Kidney epithelial cell (primary cell): ENCODE data around the gene NFIL3. TPM values are rescaled to one million over a fixed set of nuclear protein-coding genes. Genes with fewer than 3 reads are reported as not detected.

Experiments used
- DNase-seq: peaks from one replicate; pipeline ENCODE4 v3.0.0-alpha.2; 2010; ENCODE audit warnings: low read depth
- H3K27me3 ChIP-seq: 2 replicates; pipeline ENCODE4 v1.6.0; 2011; ENCODE audit warnings: low read length; ENCODE audit not compliant: control insufficient read depth, insufficient read depth
- H3K36me3 ChIP-seq: 2 replicates; pipeline ENCODE4 v1.5.1; 2011; ENCODE audit warnings: low read length; ENCODE audit not compliant: control insufficient read depth, insufficient read depth
- H3K4me3 ChIP-seq: 2 replicates; pipeline ENCODE4 v1.5.1; 2011; ENCODE audit warnings: low read depth, mild to moderate bottlenecking, control low read depth, low read length
- CTCF ChIP-seq: IDR thresholded peaks from 2 replicates; pipeline ENCODE4 v1.5.1; 2011; ENCODE audit warnings: mild to moderate bottlenecking, moderate library complexity, low read length, control low read depth, inconsistent platforms; ENCODE audit not compliant: insufficient read depth, poor library complexity, severe bottlenecking
- total RNA-seq: library from RNA; depleted of rRNA; stranded (reverse); fragments of >200 nt; gene quantifications from 2 replicates; pipeline ENCODE4 v1.2.3, GENCODE V29; 2015

The NFIL3 gene
- total RNA-seq, 1 donor from 2014 or later: 31.1 TPM

- TF ChIP-seq CTCF: no peak
- Histone ChIP-seq H3K36me3 (no peaks in the 10 kb centered on the region), H3K27me3 (no peaks in the 10 kb centered on the region), H3K4me3 (peak overlapping the region; percentile 67)
- DNase-seq: no peak
These were observed 958 bp upstream of the NFIL3 start for GRCh38 chr9:91424403-91425176.

GRCh38 chr9:91422758-91423711 lies 597 bp downstream of the NFIL3 start:
- Histone ChIP-seq H3K4me3 (peak overlapping the region; percentile 64), H3K36me3 (no peaks in the 10 kb centered on the region), H3K27me3 (no peaks in the 10 kb centered on the region)
- DNase-seq: no peak
- TF ChIP-seq CTCF: no peak

GRCh38 chr9:91421971-91422757 lies 1.5 kb downstream of the NFIL3 start:
- Histone ChIP-seq H3K4me3 (peak overlapping the region; percentile 64), H3K36me3 (no peaks in the 10 kb centered on the region), H3K27me3 (no peaks in the 10 kb centered on the region)
- DNase-seq: no peak
- no peak for TF ChIP-seq CTCF

- Histone ChIP-seq H3K4me3 (peak overlapping the region; percentile 64), H3K27me3 (no peaks in the 10 kb centered on the region), H3K36me3 (no peaks in the 10 kb centered on the region)
- no peak for DNase-seq
- peak; percentile 74 for TF ChIP-seq CTCF
These were observed 2.4 kb downstream of the NFIL3 start for GRCh38 chr9:91421128-91421765.

GRCh38 chr9:91420501-91421127 lies 3.0 kb downstream of the NFIL3 start:
- H3K36me3 ChIP-seq: no peaks in the 10 kb centered on the region

More at GRCh38 chr9:91420501-91421127, 3.0 kb downstream of the NFIL3 start:
- no peak for DNase-seq
- Histone ChIP-seq H3K4me3 (peak overlapping the region; percentile 64), H3K27me3 (no peaks in the 10 kb centered on the region)
- TF ChIP-seq CTCF: no peak
